OCI-LY7 (cell line): Measurements from ENCODE around the gene CCDC201. TPM values are rescaled to one million over a fixed set of nuclear protein-coding genes. Genes with fewer than 3 reads are reported as not detected.
"Not testable (repeated sequence)": the region's sequence is repeated elsewhere in the genome, so short reads cannot be mapped to it uniquely, and the experiment has no call there.

Source experiments
- BruUV-seq: library from RNA; stranded (reverse); fragments of 400-500 nt; replicated peaks from 2 replicates; lab custom pipeline; 2021; lab: Mats Ljungman, UMichigan
- CTCF ChIA-PET: fragments of 300-600 bp; sonication (Branson Sonifier 250); formaldehyde crosslinking; loops from one replicate; lab custom pipeline; 2022; ENCODE audit warnings: antibody characterized with exemption; ENCODE audit not compliant: unreplicated experiment; lab: Charles Lee
- POLR2A ChIA-PET: fragments of 300-600 bp; sonication (Branson Sonifier 250); formaldehyde crosslinking; loops from one replicate; lab custom pipeline; 2022; ENCODE audit warnings: antibody characterized with exemption; lab: Charles Lee
- DNase-seq: peaks from one replicate; pipeline ENCODE4 v3.0.0-alpha.2; 2015; ENCODE audit warnings: low spot score
- H2AFZ ChIP-seq: fragments of 200-600 bp; sonication (generic), shearing (Covaris generic); 2 replicates; pipeline ENCODE4 v1.6.1; 2014; ENCODE audit warnings: mild to moderate bottlenecking, antibody characterized with exemption, low read length, moderate library complexity
- H3K27ac ChIP-seq: fragments of 200-600 bp; sonication (generic); 2 replicates; pipeline ENCODE4 v1.5.1; 2014; ENCODE audit warnings: mixed run types, low read depth, mild to moderate bottlenecking, moderate library complexity, low read length, inconsistent platforms; ENCODE audit not compliant: poor library complexity, severe bottlenecking
- H3K36me3 ChIP-seq: fragments of 200-600 bp; sonication (generic); 2 replicates; pipeline ENCODE4 v1.6.1; 2014; ENCODE audit warnings: mild to moderate bottlenecking, antibody characterized with exemption, low read length, moderate library complexity, mixed read lengths; ENCODE audit not compliant: insufficient read depth
- H3K4me1 ChIP-seq: fragments of 200-600 bp; sonication (generic); 2 replicates; pipeline ENCODE4 v1.5.1; 2014; ENCODE audit warnings: mild to moderate bottlenecking, low read length; ENCODE audit not compliant: insufficient read depth, poor library complexity, severe bottlenecking
- H3K4me2 ChIP-seq: fragments of 200-600 bp; sonication (generic); 2 replicates; pipeline ENCODE4 v1.6.1; 2014; ENCODE audit warnings: mild to moderate bottlenecking, low read length
- H3K4me3 ChIP-seq: fragments of 200-600 bp; sonication (generic); 2 replicates; pipeline ENCODE4 v1.5.1; 2014; ENCODE audit warnings: mild to moderate bottlenecking, low read depth, low read length; ENCODE audit not compliant: poor library complexity, severe bottlenecking
- H3K79me2 ChIP-seq: fragments of 200-600 bp; sonication (generic); 2 replicates; pipeline ENCODE4 v1.6.1; 2016; ENCODE audit warnings: low read depth, mild to moderate bottlenecking, low read length, moderate library complexity, mixed read lengths; ENCODE audit not compliant: insufficient read depth
- H3K9me2 ChIP-seq: fragments of 200-600 bp; sonication (generic); 2 replicates; pipeline ENCODE4 v1.6.1; 2016; ENCODE audit warnings: mild to moderate bottlenecking, low read length, mixed read lengths; ENCODE audit not compliant: insufficient read depth
- H3K9me3 ChIP-seq: fragments of 200-600 bp; sonication (generic); 2 replicates; pipeline ENCODE4 v1.6.1; 2014; ENCODE audit warnings: mild to moderate bottlenecking, mixed run types, low read length, mixed read lengths
- H4K20me1 ChIP-seq: fragments of 200-600 bp; sonication (generic); 2 replicates; pipeline ENCODE4 v1.6.1; 2014; ENCODE audit warnings: mild to moderate bottlenecking, antibody characterized with exemption, low read length, moderate library complexity, mixed read lengths; ENCODE audit not compliant: insufficient read depth
- EZH2phosphoT487 ChIP-seq: fragments of 200-600 bp; sonication (generic); IDR thresholded peaks from 2 replicates; pipeline ENCODE4 v1.6.1; 2018; ENCODE audit warnings: low read depth, borderline replicate concordance, mild to moderate bottlenecking, mixed run types, antibody characterized with exemption, low read length, moderate library complexity, mixed read lengths
- intact Hi-C: fragments of 100-400 bp; cut with micrococcal nuclease; formaldehyde crosslinking; loops from one replicate; pipeline ENCODE4 v1.10.0; 2022; ENCODE audit not compliant: unreplicated experiment
- total RNA-seq, 2 experiments: library from RNA; depleted of rRNA in 1 of 2; stranded (reverse); fragments of >200 nt in 1 of 2; shearing (Covaris generic) in 1 of 2; gene quantifications; 2 replicates each; pipeline ENCODE4 v1.2.3, GENCODE V29; 2014 to 2022
- TF ChIP-seq, protein P1 (sequence below): fragments of 200-600 bp; sonication (generic); conservative IDR thresholded peaks from 2 replicates; pipeline ENCODE4 v1.5.1; 2014; ENCODE audit warnings: mild to moderate bottlenecking, antibody characterized with exemption, low read length, moderate library complexity, mixed read lengths

The CCDC201 gene
- total RNA-seq, 2 experiments from 2014 or later, result not detected

DNA sequence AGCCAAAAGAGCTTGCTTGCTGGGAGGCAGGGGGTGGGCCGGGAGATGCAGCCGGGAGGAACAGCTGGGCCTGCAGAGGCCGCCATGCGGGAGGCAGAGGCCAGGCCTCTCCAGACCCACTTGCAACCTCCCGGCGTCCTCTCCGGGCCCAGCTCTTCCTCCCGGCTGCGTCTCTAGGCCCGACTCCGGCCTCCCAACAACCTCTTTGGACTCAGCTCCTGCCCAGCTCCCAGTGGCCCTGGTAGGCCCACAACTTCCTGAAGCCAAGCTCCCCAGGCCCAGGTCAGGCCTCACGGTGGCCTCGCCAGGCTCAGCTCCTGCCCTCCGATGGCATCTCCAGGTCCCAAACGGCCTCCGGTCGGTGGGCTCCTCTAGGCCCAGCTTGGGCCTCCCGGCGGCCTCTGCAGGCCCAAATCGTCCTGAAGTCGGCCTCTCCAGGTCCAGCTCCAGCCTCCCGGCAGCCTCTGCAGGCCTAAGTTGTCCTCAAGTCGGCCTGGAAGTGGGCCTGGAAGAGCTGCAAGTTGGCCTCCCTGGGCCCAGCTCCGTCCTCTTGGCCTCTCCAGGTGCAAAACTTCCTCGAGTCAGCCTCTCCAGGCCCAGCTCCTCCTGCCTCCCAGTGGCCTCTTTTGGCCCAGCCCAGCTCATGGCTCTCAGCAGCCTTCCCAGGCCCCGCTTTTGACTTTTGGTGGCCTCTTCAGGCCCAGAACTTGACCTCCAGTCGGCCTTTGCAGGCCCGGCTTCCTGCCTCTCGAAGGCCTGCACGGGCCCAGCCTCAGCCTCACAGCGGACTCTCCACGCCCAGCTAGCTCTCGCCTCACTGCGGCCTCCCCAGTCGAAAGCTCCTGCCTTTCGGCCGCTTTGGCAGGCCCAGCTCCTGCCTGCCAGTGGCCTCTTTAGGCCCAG is 58.4 kb downstream of the CCDC201 start:
- BruUV-seq, H3K79me2 ChIP-seq, intact Hi-C loops, H2AFZ ChIP-seq, H3K9me2 ChIP-seq, H3K4me2 ChIP-seq, H3K9me3 ChIP-seq, POLR2A ChIA-PET, H3K27ac ChIP-seq, DNase-seq, H3K36me3 ChIP-seq, H3K4me3 ChIP-seq, H3K4me1 ChIP-seq, H4K20me1 ChIP-seq: not testable (repeated sequence)
- CTCF ChIA-PET, result interaction anchor here (0.6 kb wide), 1 partner anchor 648 kb away, joined by 4 read pairs; no protein-coding TSS in a partner anchor

DNA sequence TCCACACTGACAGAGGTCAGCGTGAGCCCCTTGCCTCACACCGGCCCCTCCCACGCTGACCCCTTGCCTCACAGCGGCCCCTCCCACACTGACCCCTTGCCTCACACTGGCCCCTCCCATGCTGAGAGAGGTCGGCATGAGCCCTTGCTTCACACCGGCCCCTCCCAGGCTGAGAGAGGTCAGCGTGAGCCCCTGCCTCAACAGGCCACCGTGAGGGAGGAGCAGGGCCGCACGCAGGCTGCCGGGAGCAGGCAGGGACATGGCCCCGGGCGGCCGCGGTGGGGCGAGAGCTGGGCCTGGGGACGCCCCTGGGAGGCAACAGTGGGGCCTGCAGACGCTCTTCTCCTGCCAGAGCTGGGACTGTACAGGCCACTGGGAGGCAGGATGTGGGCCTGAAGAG is 59.1 kb downstream of the CCDC201 start:
- H3K27ac ChIP-seq, H3K4me1 ChIP-seq, H3K9me3 ChIP-seq, BruUV-seq, DNase-seq, H3K4me2 ChIP-seq, intact Hi-C loops, H3K36me3 ChIP-seq, H3K4me3 ChIP-seq, CTCF ChIA-PET, H4K20me1 ChIP-seq, H3K9me2 ChIP-seq, H2AFZ ChIP-seq, POLR2A ChIA-PET, H3K79me2 ChIP-seq: not testable (repeated sequence)

DNA sequence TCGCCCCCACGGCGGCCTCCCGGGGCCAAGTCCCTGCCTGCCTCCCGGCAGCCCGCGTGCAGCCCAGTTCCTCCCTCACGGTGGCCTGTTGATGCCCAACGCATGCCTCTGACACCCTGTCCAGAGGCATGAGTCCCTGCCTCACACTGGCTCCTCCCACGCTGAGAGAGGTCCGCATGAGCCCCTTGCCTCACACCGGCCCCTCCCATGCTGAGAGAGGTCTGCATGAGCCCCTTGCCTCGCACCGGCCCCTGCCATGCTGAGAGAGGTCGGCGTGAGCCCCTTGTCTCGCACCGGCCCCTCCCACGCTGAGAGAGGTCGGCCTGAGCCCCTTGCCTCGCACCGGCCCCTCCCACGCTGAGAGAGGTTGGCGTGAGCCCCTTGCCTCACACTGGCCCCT is 59.9 kb downstream of the CCDC201 start:
- Histone ChIP-seq H3K9me3 (no peaks in the 10 kb centered on the region), H3K27ac (no peak overlapping the region), H3K4me1 (no peaks in the 10 kb centered on the region), H3K9me2 (no peaks in the 10 kb centered on the region), H2AFZ (no peak overlapping the region), H3K4me3 (no peak overlapping the region), H4K20me1 (no peaks in the 10 kb centered on the region), H3K4me2 (no peak overlapping the region), H3K36me3 (no peaks in the 10 kb centered on the region), H3K79me2 (no peaks in the 10 kb centered on the region)
- ChIA-PET CTCF (no interaction called here), POLR2A (no interaction called here)
- BruUV-seq, result no TSS peak
- intact Hi-C loops, result no loop called here
- no peak for DNase-seq
- TF ChIP-seq, protein P1, sequence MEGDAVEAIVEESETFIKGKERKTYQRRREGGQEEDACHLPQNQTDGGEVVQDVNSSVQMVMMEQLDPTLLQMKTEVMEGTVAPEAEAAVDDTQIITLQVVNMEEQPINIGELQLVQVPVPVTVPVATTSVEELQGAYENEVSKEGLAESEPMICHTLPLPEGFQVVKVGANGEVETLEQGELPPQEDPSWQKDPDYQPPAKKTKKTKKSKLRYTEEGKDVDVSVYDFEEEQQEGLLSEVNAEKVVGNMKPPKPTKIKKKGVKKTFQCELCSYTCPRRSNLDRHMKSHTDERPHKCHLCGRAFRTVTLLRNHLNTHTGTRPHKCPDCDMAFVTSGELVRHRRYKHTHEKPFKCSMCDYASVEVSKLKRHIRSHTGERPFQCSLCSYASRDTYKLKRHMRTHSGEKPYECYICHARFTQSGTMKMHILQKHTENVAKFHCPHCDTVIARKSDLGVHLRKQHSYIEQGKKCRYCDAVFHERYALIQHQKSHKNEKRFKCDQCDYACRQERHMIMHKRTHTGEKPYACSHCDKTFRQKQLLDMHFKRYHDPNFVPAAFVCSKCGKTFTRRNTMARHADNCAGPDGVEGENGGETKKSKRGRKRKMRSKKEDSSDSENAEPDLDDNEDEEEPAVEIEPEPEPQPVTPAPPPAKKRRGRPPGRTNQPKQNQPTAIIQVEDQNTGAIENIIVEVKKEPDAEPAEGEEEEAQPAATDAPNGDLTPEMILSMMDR, result no peak
- TF ChIP-seq EZH2phosphoT487, result no peak

DNA sequence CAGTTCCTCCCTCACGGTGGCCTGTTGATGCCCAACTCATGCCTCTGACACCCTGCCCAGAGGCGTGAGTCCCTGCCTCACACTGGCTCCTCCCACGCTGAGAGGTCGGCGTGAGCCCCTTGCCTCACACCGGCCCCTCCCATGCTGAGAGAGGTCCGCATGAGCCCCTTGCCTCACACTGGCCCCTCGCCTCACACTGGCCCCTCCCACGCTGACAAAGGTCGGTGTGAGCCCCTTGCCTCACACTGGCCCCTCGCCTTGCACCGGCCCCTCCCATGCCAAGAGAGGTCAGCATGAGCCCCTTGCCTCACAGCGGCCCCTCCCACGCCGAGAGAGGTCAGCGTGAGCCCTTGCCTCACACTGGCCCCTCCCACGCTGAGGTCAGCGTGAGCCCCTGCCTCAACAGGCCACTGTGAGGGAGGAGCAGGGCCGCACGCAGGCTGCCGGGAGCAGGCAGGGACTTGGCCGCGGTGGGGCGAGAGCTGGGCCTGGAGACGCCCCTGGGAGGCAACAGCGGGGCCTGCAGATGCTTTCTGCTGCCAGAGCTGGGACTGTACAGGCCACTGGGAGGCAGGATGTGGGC is 61.1 kb downstream of the CCDC201 start:
- H3K9me3 ChIP-seq, CTCF ChIA-PET, H3K27ac ChIP-seq, H4K20me1 ChIP-seq, H3K4me3 ChIP-seq, BruUV-seq, H2AFZ ChIP-seq, H3K4me2 ChIP-seq, intact Hi-C loops, H3K36me3 ChIP-seq, H3K9me2 ChIP-seq, H3K79me2 ChIP-seq, H3K4me1 ChIP-seq, DNase-seq, POLR2A ChIA-PET: not testable (repeated sequence)

DNA sequence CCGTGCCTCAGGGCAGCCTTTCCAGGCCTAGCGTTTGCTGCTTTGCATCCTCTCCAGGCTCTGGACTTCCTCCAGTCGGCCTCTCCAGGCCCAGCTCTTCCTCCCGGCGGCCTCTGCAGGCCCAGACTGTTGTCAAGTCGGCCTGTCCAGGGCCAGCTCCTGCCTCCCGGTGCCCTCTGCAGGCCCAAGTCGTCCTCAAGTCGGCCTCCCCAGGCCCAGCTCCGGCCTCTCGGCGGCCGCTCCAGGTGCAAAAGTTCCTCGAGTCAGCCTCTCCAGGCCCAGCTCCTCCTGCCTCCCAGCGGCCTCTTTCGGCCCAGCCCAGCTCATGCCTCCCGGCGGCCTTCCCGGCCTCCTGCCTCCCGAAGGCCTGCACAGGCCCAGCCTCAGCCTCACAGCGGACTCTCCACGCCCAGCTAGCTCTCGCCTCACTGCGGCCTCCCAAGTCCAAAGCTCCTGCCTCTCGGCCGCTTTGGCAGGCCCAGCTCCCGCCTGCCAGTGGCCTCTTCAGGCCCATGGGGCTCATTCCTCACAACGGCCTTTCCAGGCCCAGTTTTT is 62.4 kb downstream of the CCDC201 start:
- H3K4me1 ChIP-seq, BruUV-seq, CTCF ChIA-PET, H3K27ac ChIP-seq, H2AFZ ChIP-seq, H3K4me2 ChIP-seq, H4K20me1 ChIP-seq, H3K36me3 ChIP-seq, H3K4me3 ChIP-seq, H3K9me3 ChIP-seq, H3K9me2 ChIP-seq, H3K79me2 ChIP-seq, DNase-seq, intact Hi-C loops: not testable (repeated sequence)
- POLR2A ChIA-PET, result interaction anchor here (0.7 kb wide), 1 partner anchor 1350 kb away, joined by 3 read pairs; no protein-coding TSS in a partner anchor
